Measurements from ENCODE around the gene FOS.
"Not testable (repeated sequence)": the region's sequence is repeated elsewhere in the genome, so short reads cannot be mapped to it uniquely, and the experiment has no call there.

FOS gene

GRCh38 chr14:75278422-75279152 lies at the start of gene FOS:
Gene FOS (plus strand): TSS chr14:75278828. CDS start chr14:75278983, 155 bp downstream.
- DNase-seq (ENCODE audit: low read depth in 2 of 2) = peak; percentile 73 to 81

DNA sequence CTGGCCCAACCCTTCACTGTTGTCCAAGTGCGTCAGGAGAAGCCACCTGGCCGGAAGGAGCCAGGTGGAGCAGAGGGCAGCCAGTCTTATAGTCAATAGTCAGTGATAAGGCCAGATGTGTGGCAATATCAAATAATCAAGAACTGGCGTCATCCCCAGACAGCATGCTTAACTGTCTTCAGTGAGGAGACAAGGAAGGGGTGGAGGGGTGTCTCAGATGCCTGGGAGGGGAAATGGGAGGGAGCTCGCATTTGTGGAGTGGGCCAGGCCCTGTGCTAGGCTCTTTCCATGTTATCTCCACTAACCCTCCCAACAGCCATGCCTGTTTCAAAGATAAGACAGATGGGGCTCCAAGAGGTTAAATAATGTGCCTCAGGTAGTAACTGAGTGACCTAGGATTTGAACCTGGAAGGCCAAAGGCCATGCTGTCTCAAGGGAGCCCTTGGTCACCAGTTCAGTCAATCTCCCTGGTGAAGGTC lies 48.9 kb upstream of the FOS start:
- DNase-seq (ENCODE audit: low read depth in 2 of 2) = no peak

GRCh38 chr14:75230140-75230792 lies 48.4 kb upstream of the FOS start:
- peak in 1 of 2 donors; percentile 18 for DNase-seq (ENCODE audit: low read depth in 2 of 2)

DNA sequence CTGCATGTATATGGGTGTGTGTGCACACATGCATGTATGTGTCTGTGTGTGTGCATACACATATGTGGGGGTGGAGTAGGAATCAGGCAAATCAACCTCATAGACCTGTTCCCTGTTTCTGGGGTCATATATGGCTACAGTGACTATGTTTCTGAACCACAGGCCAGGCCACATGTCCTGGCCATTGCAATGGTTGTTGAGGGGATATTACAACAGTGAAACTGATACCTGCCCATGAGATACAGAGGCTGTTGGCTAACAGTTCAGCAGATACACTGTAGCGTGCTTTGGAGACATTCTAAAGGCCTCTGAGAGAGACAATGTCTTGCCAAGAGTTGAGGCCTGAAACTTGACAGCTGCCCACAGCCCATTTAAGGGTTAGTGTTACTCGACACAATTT lies 47.3 kb upstream of the FOS start:
- DNase-seq (ENCODE audit: low read depth in 2 of 2) = no peak

- DNase-seq (ENCODE audit: low read depth in 2 of 2) = no peak
Observed at GRCh38 chr14:75232191-75232590, 46.4 kb upstream of the FOS start.

DNA sequence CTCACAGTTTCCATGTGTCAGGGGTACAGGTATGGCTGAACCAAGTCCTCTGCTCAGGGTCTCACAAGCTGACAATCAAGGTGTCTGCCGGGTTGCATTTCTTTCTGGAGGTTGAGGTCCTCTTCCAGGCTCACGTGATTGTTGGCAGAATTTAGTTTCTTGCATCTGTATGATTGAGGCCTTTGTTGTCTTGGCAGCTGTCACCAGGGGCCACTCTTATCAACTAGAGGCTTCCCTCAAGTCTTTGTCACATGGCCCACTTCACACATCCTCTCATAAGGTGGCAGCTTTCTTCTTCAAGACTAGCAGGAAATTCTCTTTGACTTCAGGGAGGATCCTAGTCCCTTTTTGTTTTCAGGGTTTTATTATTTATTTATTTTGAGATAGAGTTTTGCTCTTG lies 46.0 kb upstream of the FOS start:
- DNase-seq (ENCODE audit: low read depth in 2 of 2) = no peak

GRCh38 chr14:75234173-75235115 lies 44.2 kb upstream of the FOS start:
- DNase-seq (ENCODE audit: low read depth in 2 of 2) = no peak

GRCh38 chr14:75235198-75235597 lies 43.4 kb upstream of the FOS start:
- not testable (repeated sequence) for DNase-seq (ENCODE audit: low read depth in 2 of 2)

DNA sequence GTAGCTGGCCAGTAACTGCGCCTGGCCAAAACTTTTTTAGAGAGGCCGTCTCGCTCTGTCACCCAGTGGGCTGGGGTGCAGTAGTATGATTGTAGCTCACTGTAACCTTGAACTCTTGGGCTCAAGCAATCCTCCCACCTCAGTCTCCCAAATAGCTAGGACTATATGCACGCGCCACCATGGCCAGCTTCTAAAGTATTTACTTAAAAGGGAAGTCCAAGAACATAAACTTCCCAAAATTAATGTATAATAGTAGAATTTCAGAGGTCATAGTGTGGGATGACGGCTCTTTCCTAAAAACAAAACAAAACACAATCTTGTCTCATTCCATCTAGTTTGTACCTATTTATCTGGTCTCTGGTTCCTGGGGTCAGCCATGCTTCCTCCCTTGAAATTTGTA lies 42.2 kb upstream of the FOS start:
- DNase-seq (ENCODE audit: low read depth in 2 of 2) = no peak

- no peak for DNase-seq (ENCODE audit: low read depth in 2 of 2)
Observed at GRCh38 chr14:75236901-75237419, 41.7 kb upstream of the FOS start.

- no peak for DNase-seq (ENCODE audit: low read depth in 2 of 2)
Observed at GRCh38 chr14:75238756-75239455, 39.7 kb upstream of the FOS start.

DNA sequence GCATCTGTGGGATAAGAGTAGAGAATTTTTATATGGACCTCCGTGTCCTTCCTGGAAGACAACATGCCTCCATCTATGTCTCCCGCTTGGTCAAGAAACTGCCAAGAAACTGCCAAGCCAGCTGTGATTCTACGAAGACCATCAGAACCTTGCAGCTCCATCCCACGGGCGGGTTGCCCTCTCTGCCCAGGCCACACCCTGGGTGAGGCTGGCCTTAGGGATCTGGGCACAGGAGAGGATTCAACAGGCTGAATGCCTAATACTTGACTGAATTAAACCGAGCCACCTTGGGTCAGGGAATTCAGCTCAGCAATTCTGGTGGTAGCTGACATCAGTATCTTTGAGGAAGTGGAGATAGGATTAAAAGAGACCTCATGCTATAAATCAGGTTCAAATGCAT lies 37.8 kb upstream of the FOS start:
- DNase-seq (ENCODE audit: low read depth in 2 of 2) = no peak

DNA sequence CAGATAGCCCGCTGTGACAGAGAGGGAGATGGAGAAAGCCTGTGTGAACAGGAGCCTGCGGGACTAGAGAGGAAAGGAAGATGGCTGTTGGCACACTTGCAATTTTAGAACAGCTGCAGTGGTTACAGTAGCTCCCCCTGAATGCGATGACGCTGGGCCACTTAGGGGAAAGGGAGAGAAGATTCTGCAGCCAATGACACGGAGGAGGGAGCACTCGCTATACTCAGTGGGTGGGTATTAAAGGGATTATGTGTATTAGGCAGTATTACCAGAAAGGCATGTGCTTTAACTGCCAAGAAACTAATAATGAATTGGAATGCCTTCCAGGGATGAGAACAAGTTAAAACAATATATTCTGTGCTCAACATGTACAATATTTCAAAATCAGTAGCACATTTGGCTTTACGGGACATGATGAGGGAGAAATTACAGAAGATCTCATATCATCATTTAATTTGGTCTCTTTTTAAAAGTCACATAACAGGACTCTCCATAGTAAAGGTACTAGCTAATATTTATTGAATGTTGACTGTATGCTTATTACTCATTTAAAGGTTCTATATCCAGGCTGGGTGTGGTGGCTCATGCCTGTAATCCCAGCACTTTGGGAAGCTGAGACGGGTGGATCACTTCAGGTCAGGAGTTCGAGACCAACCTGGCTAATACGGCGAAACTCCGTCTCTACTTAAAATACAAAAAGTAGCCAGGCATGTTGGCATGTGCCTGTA lies 35.9 kb upstream of the FOS start:
- no peak for DNase-seq (ENCODE audit: low read depth in 2 of 2)

DNA sequence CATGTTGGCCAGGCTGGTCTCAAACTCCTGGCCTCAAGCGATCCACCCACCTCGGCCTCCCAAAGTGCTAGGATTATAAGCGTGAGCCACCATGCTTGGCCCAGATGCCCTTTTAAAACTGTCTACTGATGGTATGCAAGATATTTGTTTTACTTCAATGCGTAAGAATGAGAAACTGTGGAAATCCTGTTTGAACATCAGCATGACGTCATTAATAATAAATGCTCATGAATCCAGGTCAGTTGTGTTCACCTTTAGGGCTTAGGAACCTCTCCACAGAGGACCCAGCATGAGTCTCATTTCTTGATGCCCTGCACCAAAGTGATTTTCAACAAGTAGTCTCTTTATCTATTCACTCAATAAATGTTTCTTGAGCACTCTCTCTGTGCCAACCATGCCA lies 34.5 kb upstream of the FOS start:
- DNase-seq (ENCODE audit: low read depth in 2 of 2) = no peak

- no peak for DNase-seq (ENCODE audit: low read depth in 2 of 2)
Observed at GRCh38 chr14:75246546-75247285, 31.9 kb upstream of the FOS start.

- peak; percentile 51 to 57 for DNase-seq (ENCODE audit: low read depth in 2 of 2)
Observed at GRCh38 chr14:75247286-75247922, 31.2 kb upstream of the FOS start.

DNA sequence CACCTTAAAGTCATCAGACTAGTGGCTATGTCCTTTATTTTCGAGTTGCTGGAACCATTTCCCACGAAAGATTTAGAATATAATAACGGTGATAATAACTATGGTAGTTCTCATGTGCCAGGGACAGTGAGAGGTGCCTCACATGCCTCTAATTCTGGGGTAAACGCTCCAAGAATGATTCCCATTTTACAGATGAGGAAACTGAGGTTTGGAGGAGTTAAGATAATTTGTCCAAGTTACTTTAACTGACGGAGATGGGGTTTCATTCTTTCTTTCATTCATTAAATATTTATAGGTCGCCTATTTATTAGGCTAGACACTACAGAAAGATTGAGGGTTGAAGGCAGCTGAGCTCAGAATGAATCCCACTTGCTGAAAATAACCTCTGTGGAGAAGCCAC lies 30.7 kb upstream of the FOS start:
- DNase-seq (ENCODE audit: low read depth in 2 of 2) = no peak

DNA sequence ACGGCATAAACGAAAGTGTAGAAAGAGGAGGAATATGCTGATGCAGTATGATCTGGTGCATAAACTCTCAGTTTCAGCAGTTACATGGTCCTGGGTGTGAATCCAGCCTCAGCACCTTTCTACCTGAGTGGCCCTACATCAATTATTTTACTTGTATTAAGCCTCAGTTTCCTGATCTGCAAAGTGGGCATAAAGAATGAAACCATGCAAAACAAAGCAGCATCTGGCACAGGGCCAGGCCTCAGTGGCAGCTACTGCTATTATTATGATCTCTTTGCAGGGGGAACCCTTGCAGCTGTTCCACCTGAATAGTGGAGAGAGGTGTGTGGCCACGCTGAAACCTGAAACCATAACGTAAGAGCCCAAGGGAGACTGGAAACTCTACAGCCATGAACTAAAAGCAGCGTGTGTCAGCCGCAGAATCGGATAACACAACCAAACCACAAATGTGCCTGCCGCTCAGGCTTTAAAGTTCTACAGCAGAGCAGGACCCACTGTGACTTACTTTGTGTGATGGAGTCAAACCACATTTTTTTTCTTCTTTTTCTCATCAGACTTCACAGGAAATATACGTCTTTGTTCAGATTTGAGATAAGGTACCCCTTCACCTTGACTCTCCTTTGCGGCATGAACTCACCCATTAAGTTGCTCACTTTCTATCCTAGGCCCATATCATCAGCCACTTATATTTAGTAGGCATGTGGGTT lies 29.2 kb upstream of the FOS start:
- peak; percentile 55 to 66 for DNase-seq (ENCODE audit: low read depth in 2 of 2)

DNA sequence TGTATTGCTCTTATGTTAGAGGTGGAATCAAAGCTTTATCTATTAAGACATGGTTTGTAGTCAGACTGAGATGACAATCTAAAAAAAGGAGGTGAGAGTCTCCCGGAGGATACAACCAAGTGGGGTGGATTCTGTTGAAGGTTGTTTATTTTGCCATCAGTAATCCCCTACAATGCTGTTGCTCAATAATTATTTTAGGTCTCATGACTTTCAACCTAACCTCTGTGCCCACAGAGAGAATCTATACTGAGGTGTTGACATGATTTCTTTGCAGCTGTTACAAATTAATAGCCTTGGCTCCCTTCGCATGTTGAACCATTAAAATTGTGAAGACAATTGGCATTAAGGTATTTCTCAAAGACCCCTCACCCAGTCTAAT lies 28.7 kb upstream of the FOS start:
- DNase-seq (ENCODE audit: low read depth in 2 of 2) = no peak

Data from activated CD4-positive, alpha-beta T cell treated with anti-CD3 and anti-CD28 coated beads for 24 hours (primary cell).